ENCODE measurements around the gene DQX1. TPM values are rescaled to one million over a fixed set of nuclear protein-coding genes. Genes with fewer than 3 reads are reported as not detected.

DQX1 gene
- total and polyA plus RNA-seq, 2 donors = 0.14 to 0.78 TPM

DNA sequence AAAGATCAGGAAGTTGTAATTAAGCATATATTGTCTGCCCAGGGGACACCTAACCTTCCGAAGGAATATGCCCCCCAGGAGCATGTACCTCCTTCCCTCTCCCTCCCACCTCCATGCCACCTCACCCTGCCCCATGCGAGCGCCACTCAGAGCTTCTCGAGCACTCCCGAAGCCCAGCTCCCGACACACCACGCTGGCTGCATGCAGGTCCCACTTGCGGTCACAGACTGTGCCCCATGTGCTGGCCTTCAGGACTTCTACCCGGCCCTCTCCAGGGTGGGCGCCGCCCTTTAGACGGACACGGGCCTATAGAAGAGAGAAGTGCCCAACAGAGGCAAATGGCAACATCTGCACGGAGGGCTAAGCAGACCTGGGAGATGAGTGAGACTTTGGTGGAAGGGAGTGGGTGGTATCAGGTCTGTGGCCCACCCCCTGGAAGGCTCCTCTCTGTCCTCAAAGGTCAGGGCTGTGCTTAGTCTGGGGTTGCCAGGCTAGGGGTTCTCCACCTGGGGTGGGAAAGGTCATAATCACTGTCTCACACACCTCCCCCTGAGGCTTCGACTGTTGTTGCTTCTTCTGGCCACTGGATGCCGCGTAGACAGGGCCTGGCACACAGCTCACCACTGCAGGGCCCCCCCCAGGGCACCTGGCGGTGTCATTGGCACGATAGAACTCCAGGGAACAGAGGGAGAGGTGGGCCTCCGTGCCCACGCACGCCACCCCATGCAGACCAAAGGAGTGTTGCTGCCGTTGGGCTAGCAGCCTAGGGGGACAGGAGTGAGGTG, 10.3 kb upstream of the DQX1 start:
- H3K9me3 ChIP-seq (ENCODE audit: control insufficient read depth in 2 of 2, insufficient read depth in 1 of 2, low read length in 1 of 2) = no peaks in the 10 kb centered on the region
- peaks cover 0 to 14% of the 10 kb centered on the region in 2 donors for H3K27me3 ChIP-seq (ENCODE audit: control insufficient read depth in 2 of 2, insufficient read depth in 1 of 2, low read length in 1 of 2)
- H3K36me3 ChIP-seq (ENCODE audit: control insufficient read depth in 2 of 2, insufficient read depth in 2 of 2, low read length in 1 of 2) = peaks cover 15 to 17% of the 10 kb centered on the region in 2 donors
- no peak overlapping the region for H3K27ac ChIP-seq (ENCODE audit: low read depth in 1 of 2, low read length in 1 of 2)
- DNase-seq (ENCODE audit: low read depth in 6 of 9, low spot score in 9 of 9) = no peak
- WGBS = 94% methylated on average over 23 of the region's 23 CpGs
- H3K4me1 ChIP-seq (ENCODE audit: control insufficient read depth in 2 of 2, insufficient read depth in 2 of 2, low read length in 2 of 2) = peaks cover 1 to 10% of the 10 kb centered on the region in 2 donors
- H3K4me3 ChIP-seq (ENCODE audit: low read length in 2 of 2) = no peak overlapping the region

- no peak for DNase-seq (ENCODE audit: low read depth in 6 of 9, low spot score in 9 of 9)
- Histone ChIP-seq H3K36me3 (ENCODE audit: control insufficient read depth in 2 of 2, insufficient read depth in 2 of 2, low read length in 1 of 2) (peaks cover 19 to 21% of the 10 kb centered on the region in 2 donors), H3K9me3 (ENCODE audit: control insufficient read depth in 2 of 2, insufficient read depth in 1 of 2, low read length in 1 of 2) (no peaks in the 10 kb centered on the region), H3K4me1 (ENCODE audit: control insufficient read depth in 2 of 2, insufficient read depth in 2 of 2, low read length in 2 of 2) (peaks cover 10 to 18% of the 10 kb centered on the region in 2 donors), H3K27me3 (ENCODE audit: control insufficient read depth in 2 of 2, insufficient read depth in 1 of 2, low read length in 1 of 2) (peaks cover 0 to 14% of the 10 kb centered on the region in 2 donors), H3K27ac (ENCODE audit: low read depth in 1 of 2, low read length in 1 of 2) (no peak overlapping the region), H3K4me3 (ENCODE audit: low read length in 2 of 2) (no peak overlapping the region)
- 97% methylated on average over 10 of the region's 10 CpGs for WGBS
Measured at GRCh38 chr2:74535440-74535965, 9.5 kb upstream of the DQX1 start.

DNA sequence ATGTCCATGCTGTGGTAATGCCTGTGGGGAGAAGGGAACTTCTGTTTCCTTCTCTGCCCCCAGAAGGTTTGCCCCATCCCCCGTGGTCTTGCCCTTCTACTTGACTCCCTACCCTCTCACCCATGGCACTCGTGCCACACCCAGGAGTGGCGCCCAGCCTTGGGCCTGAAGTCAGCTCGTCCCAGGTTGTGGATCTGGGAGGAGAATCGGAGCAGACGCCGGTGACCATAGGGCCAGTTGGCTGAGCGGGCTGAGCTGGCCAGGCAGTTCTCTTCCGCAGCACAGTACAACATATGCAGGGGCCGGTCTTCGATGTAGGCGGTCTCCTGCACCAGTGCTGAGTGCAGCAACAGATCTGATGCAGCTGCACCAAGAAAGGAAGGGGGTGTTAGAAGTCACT, 8.4 kb upstream of the DQX1 start:
- no peak for DNase-seq (ENCODE audit: low read depth in 6 of 9, low spot score in 9 of 9)
- Histone ChIP-seq H3K4me3 (ENCODE audit: low read length in 2 of 2) (no peak overlapping the region), H3K4me1 (ENCODE audit: control insufficient read depth in 2 of 2, insufficient read depth in 2 of 2, low read length in 2 of 2) (peaks cover 10 to 19% of the 10 kb centered on the region in 2 donors), H3K9me3 (ENCODE audit: control insufficient read depth in 2 of 2, insufficient read depth in 1 of 2, low read length in 1 of 2) (no peaks in the 10 kb centered on the region), H3K36me3 (ENCODE audit: control insufficient read depth in 2 of 2, insufficient read depth in 2 of 2, low read length in 1 of 2) (peaks cover 19 to 21% of the 10 kb centered on the region in 2 donors), H3K27me3 (ENCODE audit: control insufficient read depth in 2 of 2, insufficient read depth in 1 of 2, low read length in 1 of 2) (peaks cover 0 to 10% of the 10 kb centered on the region in 2 donors), H3K27ac (ENCODE audit: low read depth in 1 of 2, low read length in 1 of 2) (no peak overlapping the region)
- 94% methylated on average over 12 of the region's 12 CpGs for WGBS

- WGBS = 97% methylated on average over 4 of the region's 4 CpGs
- Histone ChIP-seq H3K4me1 (ENCODE audit: control insufficient read depth in 2 of 2, insufficient read depth in 2 of 2, low read length in 2 of 2) (peaks cover 14 to 23% of the 10 kb centered on the region in 2 donors), H3K4me3 (ENCODE audit: low read length in 2 of 2) (no peak overlapping the region), H3K27ac (ENCODE audit: low read depth in 1 of 2, low read length in 1 of 2) (no peak overlapping the region), H3K27me3 (ENCODE audit: control insufficient read depth in 2 of 2, insufficient read depth in 1 of 2, low read length in 1 of 2) (peaks cover 0 to 2% of the 10 kb centered on the region in 2 donors), H3K9me3 (ENCODE audit: control insufficient read depth in 2 of 2, insufficient read depth in 1 of 2, low read length in 1 of 2) (no peaks in the 10 kb centered on the region), H3K36me3 (ENCODE audit: control insufficient read depth in 2 of 2, insufficient read depth in 2 of 2, low read length in 1 of 2) (peaks cover 19 to 21% of the 10 kb centered on the region in 2 donors)
- no peak for DNase-seq (ENCODE audit: low read depth in 6 of 9, low spot score in 9 of 9)
Measured at GRCh38 chr2:74533464-74533863, 7.4 kb upstream of the DQX1 start.

- Histone ChIP-seq H3K4me3 (ENCODE audit: low read length in 2 of 2) (no peak overlapping the region), H3K27ac (ENCODE audit: low read depth in 1 of 2, low read length in 1 of 2) (no peak overlapping the region), H3K27me3 (ENCODE audit: control insufficient read depth in 2 of 2, insufficient read depth in 1 of 2, low read length in 1 of 2) (peaks cover 0 to 2% of the 10 kb centered on the region in 2 donors), H3K4me1 (ENCODE audit: control insufficient read depth in 2 of 2, insufficient read depth in 2 of 2, low read length in 2 of 2) (peaks cover 21 to 31% of the 10 kb centered on the region in 2 donors), H3K9me3 (ENCODE audit: control insufficient read depth in 2 of 2, insufficient read depth in 1 of 2, low read length in 1 of 2) (no peaks in the 10 kb centered on the region), H3K36me3 (ENCODE audit: control insufficient read depth in 2 of 2, insufficient read depth in 2 of 2, low read length in 1 of 2) (peaks cover 31% of the 10 kb centered on the region in 2 donors)
- peak in 3 of 9 donors; percentile 45 to 73 (median 47) for DNase-seq (ENCODE audit: low read depth in 6 of 9, low spot score in 9 of 9)
Measured at GRCh38 chr2:74532222-74532621, 6.2 kb upstream of the DQX1 start.

- H3K27me3 ChIP-seq (ENCODE audit: control insufficient read depth in 2 of 2, insufficient read depth in 1 of 2, low read length in 1 of 2) = peaks cover 0 to 2% of the 10 kb centered on the region in 2 donors
- 74% methylated on average over 7 of the region's 7 CpGs for WGBS
- no peak overlapping the region for H3K27ac ChIP-seq (ENCODE audit: low read depth in 1 of 2, low read length in 1 of 2)
- H3K4me3 ChIP-seq (ENCODE audit: low read length in 2 of 2) = no peak overlapping the region
- peaks cover 21 to 28% of the 10 kb centered on the region in 2 donors for H3K4me1 ChIP-seq (ENCODE audit: control insufficient read depth in 2 of 2, insufficient read depth in 2 of 2, low read length in 2 of 2)
- DNase-seq (ENCODE audit: low read depth in 6 of 9, low spot score in 9 of 9) = no peak
- peaks cover 0 to 3% of the 10 kb centered on the region in 2 donors for H3K9me3 ChIP-seq (ENCODE audit: control insufficient read depth in 2 of 2, insufficient read depth in 1 of 2, low read length in 1 of 2)
- H3K36me3 ChIP-seq (ENCODE audit: control insufficient read depth in 2 of 2, insufficient read depth in 2 of 2, low read length in 1 of 2) = peaks cover 36 to 37% of the 10 kb centered on the region in 2 donors
Measured at GRCh38 chr2:74531666-74532065, 5.6 kb upstream of the DQX1 start.

GRCh38 chr2:74530239-74531187, 4.5 kb upstream of the DQX1 start:
- DNase-seq (ENCODE audit: low read depth in 6 of 9, low spot score in 9 of 9) = peak in 1 of 9 donors; percentile 49
- peaks cover 21 to 31% of the 10 kb centered on the region in 2 donors for H3K4me1 ChIP-seq (ENCODE audit: control insufficient read depth in 2 of 2, insufficient read depth in 2 of 2, low read length in 2 of 2)
- peak overlapping the region; percentile 80 to 97 for H3K4me3 ChIP-seq (ENCODE audit: low read length in 2 of 2)
- H3K27me3 ChIP-seq (ENCODE audit: control insufficient read depth in 2 of 2, insufficient read depth in 1 of 2, low read length in 1 of 2) = no peaks in the 10 kb centered on the region
- peaks cover 41 to 47% of the 10 kb centered on the region in 2 donors for H3K36me3 ChIP-seq (ENCODE audit: control insufficient read depth in 2 of 2, insufficient read depth in 2 of 2, low read length in 1 of 2)
- peaks cover 3 to 7% of the 10 kb centered on the region in 2 donors for H3K9me3 ChIP-seq (ENCODE audit: control insufficient read depth in 2 of 2, insufficient read depth in 1 of 2, low read length in 1 of 2)
- H3K27ac ChIP-seq (ENCODE audit: low read depth in 1 of 2, low read length in 1 of 2) = peak overlapping the region; percentile 88 to 93
- 6% methylated on average over 54 of the region's 54 CpGs for WGBS

DNA sequence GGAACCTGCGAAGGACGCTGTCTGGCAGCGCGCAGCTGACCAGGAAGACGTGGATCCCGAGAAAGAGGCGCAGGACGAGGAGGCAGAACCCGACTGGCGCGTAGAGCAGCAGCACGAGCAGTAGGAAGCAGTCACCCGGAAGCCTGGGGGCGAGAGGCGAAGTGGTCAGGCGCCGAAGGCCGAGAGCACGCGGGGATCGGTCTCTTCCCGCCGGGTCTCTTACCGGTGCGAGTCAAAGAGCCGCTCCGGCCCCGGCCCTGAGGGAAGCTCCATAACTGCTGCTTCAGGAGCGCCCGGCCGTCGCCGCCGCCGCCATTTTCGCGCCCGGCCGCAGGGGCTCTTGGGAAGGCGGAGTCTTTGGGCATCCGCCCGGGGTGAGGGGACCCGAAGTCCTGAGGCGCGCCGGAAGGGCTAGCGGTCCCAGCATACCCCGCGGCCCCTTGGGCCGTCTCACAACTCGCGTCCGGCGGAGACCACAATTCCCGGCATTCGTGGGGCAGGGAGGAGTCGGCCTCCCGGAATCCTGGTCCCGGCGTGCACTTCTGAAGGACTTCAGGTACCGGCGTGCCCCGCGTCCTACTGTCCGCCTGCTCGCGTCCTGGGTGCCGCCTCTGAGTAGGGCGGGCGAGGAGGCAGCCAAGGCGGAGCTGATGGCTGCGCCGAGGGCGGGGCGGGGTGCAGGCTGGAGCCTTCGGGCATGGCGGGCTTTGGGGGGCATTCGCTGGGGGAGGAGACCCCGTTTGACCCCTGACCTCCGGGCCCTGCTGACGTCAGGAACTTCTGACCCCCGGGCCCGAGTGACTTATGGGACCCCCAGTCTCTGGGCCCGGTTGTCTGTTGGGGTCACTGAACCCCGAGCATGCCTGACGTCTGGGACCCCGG, 3.6 kb upstream of the DQX1 start, which contains the start of the genes AUP1 and HTRA2:
Gene AUP1, minus strand, starts transcription at position 350 of the 882 bp plus-strand sequence. Its CDS starts 77 bp downstream, at position 273.
Gene HTRA2, plus strand, starts transcription at position 577 of the 882 bp plus-strand sequence. Its CDS starts 74 bp downstream, at position 651.
- peak within 1 kb of the TSS; percentile 80 to 97 for H3K4me3 ChIP-seq (ENCODE audit: low read length in 2 of 2)
- WGBS = under 1% methylated on average over 87 of the region's 87 CpGs
- no peaks in the 10 kb centered on the region for H3K27me3 ChIP-seq (ENCODE audit: control insufficient read depth in 2 of 2, insufficient read depth in 1 of 2, low read length in 1 of 2)
- H3K27ac ChIP-seq (ENCODE audit: low read depth in 1 of 2, low read length in 1 of 2) = peak within 1 kb of the TSS; percentile 88 to 93
- H3K36me3 ChIP-seq (ENCODE audit: control insufficient read depth in 2 of 2, insufficient read depth in 2 of 2, low read length in 1 of 2) = peaks cover 41 to 47% of the 10 kb centered on the region in 2 donors
- peaks cover 3 to 7% of the 10 kb centered on the region in 2 donors for H3K9me3 ChIP-seq (ENCODE audit: control insufficient read depth in 2 of 2, insufficient read depth in 1 of 2, low read length in 1 of 2)
- peak; percentile 59 to 92 (median 79) for DNase-seq (ENCODE audit: low read depth in 6 of 9, low spot score in 9 of 9)
- H3K4me1 ChIP-seq (ENCODE audit: control insufficient read depth in 2 of 2, insufficient read depth in 2 of 2, low read length in 2 of 2) = peaks cover 21 to 31% of the 10 kb centered on the region in 2 donors

All from thymus (tissue), 11 donors.